HG03378 (cell line): Measurements from ENCODE around the gene WWOX.
"Not testable (repeated sequence)": the region's sequence is repeated elsewhere in the genome, so short reads cannot be mapped to it uniquely, and the experiment has no call there.

Experiments
- ATAC-seq: cut with Tn5 transposase; IDR thresholded peaks from one replicate; pipeline ENCODE4 v1.9.1; 2021; ENCODE audit warnings: mild to moderate bottlenecking, moderate library complexity; ENCODE audit not compliant: unreplicated experiment

Gene WWOX

GRCh38 chr16:78099271-78100111 is at the start of gene WWOX:
WWOX (plus strand) TSS chr16:78099654.
- peak; percentile 95 for ATAC-seq

DNA sequence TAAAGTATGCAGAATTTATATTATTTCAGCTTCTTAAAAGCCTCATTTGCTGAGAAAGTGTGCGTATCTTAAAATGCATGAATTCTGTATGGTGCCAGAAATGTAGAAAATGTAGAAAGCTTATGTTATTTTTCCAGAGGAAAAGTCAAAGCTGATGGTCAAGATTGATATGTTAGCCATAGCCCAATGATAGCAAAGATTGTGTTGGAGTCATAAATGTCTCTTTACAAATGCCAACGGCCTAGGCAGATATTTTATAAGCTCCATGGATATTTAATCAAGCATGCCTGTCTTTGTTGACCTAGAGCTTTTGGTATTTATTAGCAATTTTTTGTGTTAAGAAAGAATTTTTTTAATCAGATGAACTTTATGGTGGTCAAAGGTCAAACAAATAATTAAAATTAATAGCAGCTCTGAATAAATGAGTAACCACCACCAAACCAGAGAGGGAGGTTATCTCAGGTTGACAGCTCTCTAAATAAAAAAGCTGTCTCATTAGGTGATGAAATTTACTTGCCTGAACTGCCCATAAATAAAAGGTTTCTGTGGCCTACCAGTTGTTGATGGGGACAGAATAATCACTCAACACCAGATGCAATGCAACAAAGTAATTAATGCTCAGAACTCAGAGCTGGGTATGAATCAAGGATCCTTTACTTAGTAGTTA is 48.6 kb upstream of the WWOX start:
- ATAC-seq = no peak

- ATAC-seq = no peak
Measured at GRCh38 chr16:78057803-78058564, 41.5 kb upstream of the WWOX start.

DNA sequence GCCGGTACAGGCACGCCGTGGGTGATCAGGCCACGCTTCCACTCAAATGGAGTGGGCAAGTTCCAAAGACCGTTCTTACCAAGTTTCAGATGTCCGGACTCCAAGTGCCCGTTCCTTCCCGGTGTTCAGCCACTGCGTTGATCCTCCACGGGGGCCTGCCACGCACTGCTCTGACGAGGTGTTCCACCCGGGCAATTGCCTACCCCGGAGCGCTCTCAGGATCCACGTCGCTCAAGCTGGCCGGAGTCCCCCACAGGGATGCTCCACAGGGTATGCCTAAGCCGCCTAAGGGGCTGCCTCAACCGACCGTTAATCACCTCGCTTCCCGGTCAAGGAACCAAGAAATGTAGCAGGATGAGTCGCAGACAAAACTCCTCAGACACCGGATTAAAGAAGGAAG is 39.6 kb upstream of the WWOX start:
- ATAC-seq = not testable (repeated sequence)

- no peak for ATAC-seq
Measured at GRCh38 chr16:78060295-78060694, 39.2 kb upstream of the WWOX start.

DNA sequence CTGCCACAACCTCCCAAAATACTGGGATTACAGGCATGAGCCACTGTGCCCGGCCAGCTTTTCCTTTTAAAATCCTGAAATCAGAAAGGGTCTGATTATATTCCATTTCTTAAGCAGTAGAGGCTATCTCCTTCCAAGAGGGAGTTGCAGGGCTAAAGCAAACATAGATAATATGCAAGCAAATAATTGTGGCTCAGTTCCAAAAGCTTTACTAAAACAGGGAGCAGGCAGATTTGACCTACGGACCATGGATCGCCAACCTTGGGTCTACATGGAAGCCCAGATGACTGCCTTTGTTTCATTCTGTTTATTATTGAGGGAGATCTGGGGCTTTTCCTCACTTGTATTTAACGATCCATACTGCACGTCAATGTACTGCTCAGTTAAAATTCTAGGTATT is 38.6 kb upstream of the WWOX start:
- no peak for ATAC-seq

- ATAC-seq = no peak
Measured at GRCh38 chr16:78065319-78065718, 34.1 kb upstream of the WWOX start.

GRCh38 chr16:78069913-78070312 is 29.5 kb upstream of the WWOX start:
- ATAC-seq = no peak

DNA sequence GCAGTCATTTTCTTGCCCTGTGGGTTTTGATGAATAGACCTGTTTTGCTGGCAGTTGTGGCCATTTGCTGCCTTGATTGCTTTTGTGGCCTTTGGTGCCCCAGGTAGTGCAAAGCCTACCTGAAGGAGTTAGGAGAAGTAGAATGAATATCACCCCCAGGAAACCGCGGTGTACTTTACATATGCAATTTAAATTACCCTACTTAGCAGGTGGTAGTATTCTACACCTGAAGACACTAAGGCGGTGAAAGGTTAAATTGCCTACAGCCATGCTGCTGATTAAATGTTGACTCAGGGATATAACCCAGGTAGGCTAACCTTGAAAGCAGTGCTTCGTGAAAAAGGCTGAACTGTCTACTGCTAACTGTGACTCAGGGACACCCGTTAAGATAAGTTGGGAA is 27.2 kb upstream of the WWOX start:
- no peak for ATAC-seq

DNA sequence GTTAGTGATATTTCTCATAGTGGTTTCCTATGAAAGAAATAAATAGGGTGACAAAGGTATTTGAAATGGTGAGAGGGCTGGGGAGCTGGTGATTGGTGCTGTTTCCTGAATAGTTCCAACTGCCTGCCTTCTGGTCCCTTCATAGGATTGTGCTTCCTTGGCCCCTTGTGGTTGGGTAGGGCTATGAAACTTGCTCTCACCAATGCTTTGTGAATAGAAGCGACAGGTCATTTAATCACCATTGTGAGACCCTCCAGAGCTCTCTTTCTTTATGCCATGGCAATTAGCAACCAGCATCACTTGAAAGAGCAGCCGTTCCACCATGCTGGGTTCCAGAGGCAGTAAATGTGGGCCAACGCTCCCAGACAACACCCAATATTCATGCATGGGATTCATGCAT is 23.7 kb upstream of the WWOX start:
- ATAC-seq = no peak

GRCh38 chr16:78081341-78081740 is 18.1 kb upstream of the WWOX start:
- no peak for ATAC-seq

- ATAC-seq = no peak
Measured at GRCh38 chr16:78091419-78091818, 8.0 kb upstream of the WWOX start.

DNA sequence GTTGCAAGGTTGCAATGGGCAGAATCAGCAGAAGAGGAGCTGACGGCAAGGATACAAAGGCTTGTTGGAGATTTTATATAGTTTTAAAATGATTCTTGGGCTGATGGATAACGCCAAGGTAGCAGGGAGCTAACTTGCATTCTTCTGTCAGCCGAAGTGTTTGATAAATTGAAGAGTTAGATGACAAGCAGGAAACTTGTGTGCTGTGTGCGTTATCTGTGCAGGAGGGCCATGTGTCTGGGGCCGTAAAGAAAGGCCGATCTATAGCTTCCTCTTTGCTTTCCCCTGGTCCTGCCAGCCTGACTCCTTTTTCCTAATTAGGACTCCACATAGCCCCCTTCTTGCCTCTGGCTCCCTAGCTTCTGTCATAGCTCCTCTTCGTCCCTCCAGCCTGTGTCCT is 6.7 kb upstream of the WWOX start:
- no peak for ATAC-seq

DNA sequence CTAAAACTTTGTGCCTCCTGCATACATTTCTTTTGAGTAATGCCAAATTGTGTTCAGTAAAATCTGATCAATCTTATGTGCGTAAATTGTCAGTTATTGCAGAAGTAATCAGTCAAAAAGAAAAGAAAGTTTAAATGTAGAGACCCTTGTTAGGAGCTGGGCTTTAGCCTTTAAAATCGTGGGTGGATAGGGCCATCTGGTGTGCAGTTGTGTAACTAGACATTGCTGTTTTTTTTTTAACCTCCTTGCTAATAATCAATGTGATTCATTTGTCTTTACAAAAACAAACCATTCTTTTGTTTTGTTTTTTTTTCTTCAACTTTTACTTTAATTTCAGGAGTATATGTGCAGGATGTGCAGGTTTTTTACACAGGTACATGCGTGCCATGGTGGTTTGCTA is 5.3 kb upstream of the WWOX start:
- no peak for ATAC-seq

GRCh38 chr16:78094998-78095397 is 4.5 kb upstream of the WWOX start:
- ATAC-seq = no peak

DNA sequence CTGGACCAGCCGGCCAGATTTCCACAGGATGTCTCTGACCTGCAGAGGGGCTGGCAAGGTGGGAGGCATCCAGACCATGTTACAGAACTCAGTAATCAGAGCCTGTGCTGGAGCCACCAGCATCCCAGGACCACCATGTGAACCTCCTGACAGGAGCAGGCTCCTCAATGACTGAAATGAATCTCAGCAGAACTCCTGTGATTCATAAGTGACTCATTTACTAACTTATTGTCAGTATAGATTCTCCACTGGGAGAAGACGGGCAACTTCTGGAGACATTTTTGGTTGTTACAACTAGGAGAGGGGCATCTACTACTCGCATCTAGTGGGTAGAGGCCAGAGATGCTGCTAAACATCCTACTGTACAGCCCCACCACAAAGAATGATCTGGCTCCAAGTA is 3.1 kb upstream of the WWOX start:
- no peak for ATAC-seq

DNA sequence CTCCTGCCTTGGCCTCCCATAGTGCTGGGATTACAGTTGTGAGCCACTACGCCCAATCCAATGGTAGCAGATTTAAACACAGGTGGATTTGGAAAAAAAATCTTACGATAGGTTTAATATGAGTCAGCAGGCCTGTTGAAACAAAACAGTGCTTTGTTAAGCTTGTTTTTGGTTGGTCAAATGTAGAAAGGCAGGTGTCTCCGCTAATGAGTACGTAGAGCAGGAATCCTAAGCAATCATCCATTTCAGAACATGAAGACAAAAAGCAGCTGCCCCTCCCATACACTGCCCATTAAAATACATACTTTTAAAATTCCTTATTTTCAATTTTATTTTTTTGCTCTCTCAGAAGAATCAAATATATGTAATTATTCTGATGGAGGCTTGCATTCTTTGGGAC is 1.9 kb upstream of the WWOX start:
- no peak for ATAC-seq

GRCh38 chr16:78098087-78098486 is 1.4 kb upstream of the WWOX start:
- ATAC-seq = peak; percentile 26

DNA sequence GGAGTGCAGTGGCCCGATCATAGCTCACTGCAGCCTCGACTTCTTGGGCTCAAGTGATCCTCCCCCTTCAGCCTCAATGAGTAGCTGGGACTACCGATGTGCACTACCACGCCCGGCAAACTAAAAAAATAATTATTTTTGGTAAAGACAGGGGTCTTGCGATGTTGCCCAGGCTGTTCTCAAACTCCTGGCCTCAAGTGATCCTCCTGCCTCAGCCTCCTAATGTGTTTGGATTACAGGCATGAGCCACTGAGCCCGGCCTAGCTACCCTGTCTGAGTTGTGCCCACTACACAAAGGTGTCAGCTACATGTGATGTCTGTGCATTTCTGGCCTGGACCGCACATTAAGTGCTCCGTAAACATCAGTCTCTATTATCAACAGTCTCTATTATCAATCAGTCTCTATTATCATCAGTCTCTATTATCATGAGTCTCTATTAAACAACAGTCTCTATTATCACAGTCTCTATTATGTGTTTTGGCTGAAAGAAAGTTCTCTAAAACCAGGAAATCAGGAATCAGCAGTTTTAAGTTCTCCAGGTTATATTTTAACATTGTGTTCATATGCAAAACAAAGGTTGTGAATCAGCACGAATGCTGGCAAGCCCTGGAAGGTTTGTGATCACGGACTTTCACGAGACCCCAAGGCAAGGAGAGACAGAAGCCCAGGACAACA is 721 bp upstream of the WWOX start:
- no peak for ATAC-seq

DNA sequence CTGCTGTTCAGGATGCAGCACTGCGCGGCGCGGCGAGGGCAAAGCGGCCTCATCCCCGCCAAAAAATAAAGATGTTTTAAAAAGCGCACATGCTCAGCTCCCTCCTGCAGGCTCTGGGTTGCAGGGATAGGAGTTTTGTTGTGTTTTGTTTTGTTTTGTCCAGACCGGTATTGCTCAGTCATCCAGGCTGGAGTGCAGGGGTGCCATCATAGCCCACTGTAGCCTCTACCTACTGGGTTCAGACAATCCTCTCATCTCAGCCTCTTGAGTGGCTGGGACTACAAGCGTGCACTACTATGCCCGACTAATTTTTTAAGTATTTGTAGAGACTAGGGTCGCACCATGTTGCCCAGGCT is 636 bp downstream of the WWOX start:
- ATAC-seq = peak; percentile 24

- no peak for ATAC-seq
Measured at GRCh38 chr16:78102122-78102660, 2.7 kb downstream of the WWOX start.
